Measurements from ENCODE around the gene DTL. TPM values are rescaled to one million over a fixed set of nuclear protein-coding genes. Genes with fewer than 3 reads are reported as not detected.

The DTL gene
- total RNA-seq, 1 experiment from 2014 or later: 41.0 TPM

- H3K9me2 ChIP-seq (ENCODE audit: insufficient read depth): no peaks in the 10 kb centered on the region
- ATAC-seq: no peak
- H3K9ac ChIP-seq (ENCODE audit: low read length): no peak overlapping the region
- ChIA-PET POLR2A (no interaction called here), CTCF (no interaction called here), RAD21 (ENCODE audit: low non-redundant PET in 1 of 2, low total read pairs in 2 of 2, uncharacterized antibody in 2 of 2, unreplicated experiment in 2 of 2) (no interaction called here)
- H3K27me3 ChIP-seq (ENCODE audit: insufficient read depth, low read length): no peaks in the 10 kb centered on the region
- no peak overlapping the region for H2AFZ ChIP-seq (ENCODE audit: low read depth, low read length, poor library complexity, severe bottlenecking)
- H3K4me1 ChIP-seq (ENCODE audit: control insufficient read depth in 1 of 2, insufficient read depth in 2 of 2, low read length in 2 of 2): 0 out of 4 replicates have a peak, but pooled peaks cover 0 to 5% of the 10 kb centered on the region in 2 experiments
- no peaks in the 10 kb centered on the region for H3K79me2 ChIP-seq (ENCODE audit: insufficient read depth, low read length)
- no peak overlapping the region for H3K4me3 ChIP-seq (replicated peaks in 1 of 2; ENCODE audit: low read depth in 1 of 2, low read length in 2 of 2)
- H4K20me1 ChIP-seq (ENCODE audit: insufficient read depth): no peaks in the 10 kb centered on the region
- no peak for DNase-seq (ENCODE audit: low read depth, low spot score)
- no peak overlapping the region for H3K27ac ChIP-seq (ENCODE audit: low read depth, low read length)
- no peaks in the 10 kb centered on the region for H3K9me3 ChIP-seq (ENCODE audit: control insufficient read depth in 1 of 2, insufficient read depth in 1 of 2, low read depth in 1 of 2, low read length in 2 of 2)
- no TSS peak for BruUV-seq (replicated peaks)
- H3K4me2 ChIP-seq (ENCODE audit: low read length): no peak overlapping the region
- no peaks in the 10 kb centered on the region for H3K36me3 ChIP-seq (ENCODE audit: control insufficient read depth in 1 of 2, insufficient read depth in 2 of 2, low read length in 2 of 2)
- TF ChIP-seq EGR1 (IDR thresholded peaks at IDR 0.05; ENCODE audit: low read depth): no peak
- TF ChIP-seq, protein P1, sequence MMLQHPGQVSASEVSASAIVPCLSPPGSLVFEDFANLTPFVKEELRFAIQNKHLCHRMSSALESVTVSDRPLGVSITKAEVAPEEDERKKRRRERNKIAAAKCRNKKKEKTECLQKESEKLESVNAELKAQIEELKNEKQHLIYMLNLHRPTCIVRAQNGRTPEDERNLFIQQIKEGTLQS (IDR thresholded peaks at IDR 0.05): no peak
- intact Hi-C loops (cut with micrococcal nuclease): no loop called here
These were observed 89.4 kb downstream of the DTL start for GRCh38 chr1:212124690-212125582.

- TF ChIP-seq, protein P2, sequence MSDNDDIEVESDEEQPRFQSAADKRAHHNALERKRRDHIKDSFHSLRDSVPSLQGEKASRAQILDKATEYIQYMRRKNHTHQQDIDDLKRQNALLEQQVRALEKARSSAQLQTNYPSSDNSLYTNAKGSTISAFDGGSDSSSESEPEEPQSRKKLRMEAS (IDR thresholded peaks at IDR 0.05): no peak
- no peak overlapping the region for H2AFZ ChIP-seq (ENCODE audit: low read depth, low read length, poor library complexity, severe bottlenecking)
- H3K4me1 ChIP-seq (ENCODE audit: control insufficient read depth in 1 of 2, insufficient read depth in 2 of 2, low read length in 2 of 2): 0 out of 4 replicates have a peak, but pooled peaks cover 0 to 5% of the 10 kb centered on the region in 2 experiments
- DNase-seq (ENCODE audit: low read depth, low spot score): no peak
- H3K4me2 ChIP-seq (ENCODE audit: low read length): no peak overlapping the region
- H3K27ac ChIP-seq (ENCODE audit: low read depth, low read length): no peak overlapping the region
- intact Hi-C loops (cut with micrococcal nuclease): no loop called here
- ChIA-PET RAD21 (ENCODE audit: low non-redundant PET in 1 of 2, low total read pairs in 2 of 2, uncharacterized antibody in 2 of 2, unreplicated experiment in 2 of 2) (no interaction called here), POLR2A (no interaction called here), CTCF (no interaction called here)
- H4K20me1 ChIP-seq (ENCODE audit: insufficient read depth): no peaks in the 10 kb centered on the region
- no peaks in the 10 kb centered on the region for H3K9me3 ChIP-seq (ENCODE audit: control insufficient read depth in 1 of 2, insufficient read depth in 1 of 2, low read depth in 1 of 2, low read length in 2 of 2)
- ATAC-seq: no peak
- H3K27me3 ChIP-seq (ENCODE audit: insufficient read depth, low read length): no peaks in the 10 kb centered on the region
- no peaks in the 10 kb centered on the region for H3K36me3 ChIP-seq (ENCODE audit: control insufficient read depth in 1 of 2, insufficient read depth in 2 of 2, low read length in 2 of 2)
- H3K9me2 ChIP-seq (ENCODE audit: insufficient read depth): no peaks in the 10 kb centered on the region
- H3K79me2 ChIP-seq (ENCODE audit: insufficient read depth, low read length): no peaks in the 10 kb centered on the region
- no TSS peak for BruUV-seq (replicated peaks)
- H3K4me3 ChIP-seq (replicated peaks in 1 of 2; ENCODE audit: low read depth in 1 of 2, low read length in 2 of 2): no peak overlapping the region
- H3K9ac ChIP-seq (ENCODE audit: low read length): no peak overlapping the region
These were observed 90.1 kb downstream of the DTL start for GRCh38 chr1:212125654-212126053.

Measured in HCT116 (cell line).